Ascending aorta (tissue), 2 donors: ENCODE data around the gene NR2F6. TPM values are rescaled to one million over a fixed set of nuclear protein-coding genes. Genes with fewer than 3 reads are reported as not detected.

Experiments
- DNase-seq, 2 donors: peaks; one replicate each; pipeline ENCODE4 v3.0.0-alpha.2; 2019; ENCODE audit warnings: low spot score in 2 of 2
- H3K27ac ChIP-seq, 2 donors: fragments of 200-600 bp; sonication (generic); one replicate each; pipeline ENCODE4 v1.5.1; 2016 to 2017; ENCODE audit warnings: mild to moderate bottlenecking in 1 of 2
- H3K27me3 ChIP-seq: fragments of 200-600 bp; sonication (generic); one replicate; pipeline ENCODE4 v1.5.1; 2017
- H3K36me3 ChIP-seq, 2 donors: fragments of 200-600 bp; sonication (generic); one replicate each; pipeline ENCODE4 v1.5.1; 2016
- H3K4me1 ChIP-seq, 2 donors: fragments of 200-600 bp; sonication (generic); one replicate each; pipeline ENCODE4 v1.5.1; 2016 to 2017; ENCODE audit warnings: mild to moderate bottlenecking in 1 of 2
- H3K4me3 ChIP-seq, 2 donors: fragments of 200-600 bp; sonication (generic); one replicate each; pipeline ENCODE4 v1.5.1; 2016 to 2017; ENCODE audit warnings: mild to moderate bottlenecking in 1 of 2
- H3K9me3 ChIP-seq, 2 donors: fragments of 200-600 bp; sonication (generic); one replicate each; pipeline ENCODE4 v1.5.1; 2016
- intact Hi-C: fragments of 100-400 bp; cut with DNase I; formaldehyde crosslinking; loops from one replicate; pipeline ENCODE4 v1.15.1; 2023
- total RNA-seq: library from RNA; depleted of rRNA; stranded (reverse); fragments of >200 nt; gene quantifications from one replicate; pipeline ENCODE4 v1.1.0, GENCODE V29; 2016
- TF ChIP-seq, protein P1 (sequence below), 3 experiments: fragments of 200-600 bp in 2 of 3; fragments of 450-650 bp in 1 of 3; sonication (generic) in 2 of 3; IDR thresholded peaks; one replicate each; pipeline ENCODE4 v1.5.1; 2016 to 2019; ENCODE audit warnings: antibody characterized with exemption in 3 of 3, mild to moderate bottlenecking in 1 of 3, moderate library complexity in 1 of 3

The NR2F6 gene
- total RNA-seq, 1 donor from 2014 or later: 181 TPM

DNA sequence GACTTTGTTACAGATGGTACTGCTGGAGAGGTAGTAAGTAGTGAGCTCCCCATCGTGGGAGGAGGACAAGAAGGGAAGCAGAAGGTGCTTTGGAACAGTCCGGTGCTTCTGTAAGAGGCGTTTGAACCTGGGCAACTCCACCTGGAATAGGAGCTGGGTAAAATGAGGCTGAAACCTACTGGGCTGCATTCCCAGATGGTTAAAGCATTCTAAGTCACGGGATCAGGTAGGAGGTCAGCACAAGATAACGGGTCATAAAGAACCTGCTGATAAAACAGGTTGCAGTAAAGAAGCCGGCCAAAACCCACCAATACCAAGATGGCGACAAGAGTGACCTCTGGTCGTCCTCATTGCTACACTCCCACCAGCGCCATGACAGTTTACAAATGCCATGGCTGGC, 41.0 kb upstream of the NR2F6 start:
- DNase-seq: no peak
- no peaks in the 10 kb centered on the region for H3K36me3 ChIP-seq
- no peaks in the 10 kb centered on the region for H3K9me3 ChIP-seq
- intact Hi-C loops: no loop called here
- H3K27me3 ChIP-seq: peaks cover 3% of the 10 kb centered on the region
- H3K4me3 ChIP-seq: no peak overlapping the region
- TF ChIP-seq, protein P1, sequence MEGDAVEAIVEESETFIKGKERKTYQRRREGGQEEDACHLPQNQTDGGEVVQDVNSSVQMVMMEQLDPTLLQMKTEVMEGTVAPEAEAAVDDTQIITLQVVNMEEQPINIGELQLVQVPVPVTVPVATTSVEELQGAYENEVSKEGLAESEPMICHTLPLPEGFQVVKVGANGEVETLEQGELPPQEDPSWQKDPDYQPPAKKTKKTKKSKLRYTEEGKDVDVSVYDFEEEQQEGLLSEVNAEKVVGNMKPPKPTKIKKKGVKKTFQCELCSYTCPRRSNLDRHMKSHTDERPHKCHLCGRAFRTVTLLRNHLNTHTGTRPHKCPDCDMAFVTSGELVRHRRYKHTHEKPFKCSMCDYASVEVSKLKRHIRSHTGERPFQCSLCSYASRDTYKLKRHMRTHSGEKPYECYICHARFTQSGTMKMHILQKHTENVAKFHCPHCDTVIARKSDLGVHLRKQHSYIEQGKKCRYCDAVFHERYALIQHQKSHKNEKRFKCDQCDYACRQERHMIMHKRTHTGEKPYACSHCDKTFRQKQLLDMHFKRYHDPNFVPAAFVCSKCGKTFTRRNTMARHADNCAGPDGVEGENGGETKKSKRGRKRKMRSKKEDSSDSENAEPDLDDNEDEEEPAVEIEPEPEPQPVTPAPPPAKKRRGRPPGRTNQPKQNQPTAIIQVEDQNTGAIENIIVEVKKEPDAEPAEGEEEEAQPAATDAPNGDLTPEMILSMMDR (IDR thresholded peaks at IDR 0.05): no peak
- H3K27ac ChIP-seq: no peak overlapping the region
- peaks cover 5 to 8% of the 10 kb centered on the region in 2 donors for H3K4me1 ChIP-seq

DNA sequence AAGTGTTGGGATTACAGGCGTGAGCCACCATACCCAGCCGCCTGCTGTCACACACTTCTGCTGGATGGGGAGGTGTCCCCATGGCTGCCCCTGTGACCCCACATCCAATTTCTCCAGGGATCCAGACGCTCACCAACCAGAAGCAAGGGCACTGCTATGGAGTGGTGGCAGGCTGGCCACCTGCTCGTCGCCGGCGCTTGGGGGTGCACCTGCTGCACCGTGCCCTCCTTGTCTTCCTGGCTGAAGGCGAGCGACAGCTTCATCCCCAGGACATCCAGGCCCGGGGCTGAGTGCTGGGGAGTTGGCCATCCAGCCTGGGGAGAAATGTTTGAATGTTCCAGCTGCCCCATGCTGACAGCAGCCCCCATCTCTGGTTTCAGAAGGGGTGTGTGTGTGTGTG, 40.5 kb upstream of the NR2F6 start:
- peaks cover 7 to 11% of the 10 kb centered on the region in 2 donors for H3K4me1 ChIP-seq
- no peaks in the 10 kb centered on the region for H3K9me3 ChIP-seq
- no peak overlapping the region for H3K4me3 ChIP-seq
- TF ChIP-seq, protein P1 (IDR thresholded peaks at IDR 0.05): no peak
- no peak for DNase-seq
- H3K27ac ChIP-seq: no peak overlapping the region
- H3K27me3 ChIP-seq: peaks cover 8% of the 10 kb centered on the region
- intact Hi-C loops: no loop called here
- no peaks in the 10 kb centered on the region for H3K36me3 ChIP-seq

DNA sequence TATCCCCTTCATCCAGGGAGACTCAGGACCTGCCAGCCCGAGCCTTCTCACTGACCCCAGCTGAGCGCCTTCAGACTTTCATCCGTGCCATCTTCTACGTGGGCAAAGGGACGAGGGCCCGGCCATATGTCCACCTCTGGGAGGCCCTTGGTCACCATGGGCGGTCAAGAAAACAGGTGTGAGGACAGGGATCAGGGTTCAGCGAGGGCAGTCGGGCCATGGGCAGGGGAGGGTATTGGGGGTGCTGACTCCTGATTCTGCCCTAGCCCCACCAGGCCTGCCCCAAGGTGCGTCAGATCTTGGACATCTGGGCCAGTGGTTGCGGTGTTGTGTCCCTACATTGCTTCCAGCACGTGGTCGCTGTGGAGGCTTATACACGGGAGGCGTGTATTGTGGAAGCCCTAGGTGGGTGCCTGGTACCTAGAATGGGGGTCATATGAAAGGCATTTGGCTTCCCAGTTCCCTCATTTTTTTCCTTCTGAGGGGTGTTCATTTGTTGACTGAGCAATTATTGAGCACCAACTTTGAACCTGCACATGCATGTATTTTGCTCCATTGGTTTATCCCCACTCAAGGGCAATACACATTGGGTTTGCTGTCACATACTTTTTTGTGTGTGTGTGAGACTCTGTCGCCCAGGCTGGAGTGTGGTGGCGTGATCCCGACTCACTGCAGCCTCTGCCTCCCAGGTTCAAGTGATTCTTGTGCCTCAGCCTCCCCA, 39.9 kb upstream of the NR2F6 start:
- Histone ChIP-seq H3K36me3 (no peaks in the 10 kb centered on the region), H3K4me1 (peaks cover 7 to 11% of the 10 kb centered on the region in 2 donors), H3K27me3 (peaks cover 8% of the 10 kb centered on the region), H3K27ac (no peak overlapping the region), H3K9me3 (no peaks in the 10 kb centered on the region), H3K4me3 (no peak overlapping the region)
- DNase-seq: no peak
- TF ChIP-seq, protein P1 (IDR thresholded peaks at IDR 0.05): no peak
- intact Hi-C loops: no loop called here

DNA sequence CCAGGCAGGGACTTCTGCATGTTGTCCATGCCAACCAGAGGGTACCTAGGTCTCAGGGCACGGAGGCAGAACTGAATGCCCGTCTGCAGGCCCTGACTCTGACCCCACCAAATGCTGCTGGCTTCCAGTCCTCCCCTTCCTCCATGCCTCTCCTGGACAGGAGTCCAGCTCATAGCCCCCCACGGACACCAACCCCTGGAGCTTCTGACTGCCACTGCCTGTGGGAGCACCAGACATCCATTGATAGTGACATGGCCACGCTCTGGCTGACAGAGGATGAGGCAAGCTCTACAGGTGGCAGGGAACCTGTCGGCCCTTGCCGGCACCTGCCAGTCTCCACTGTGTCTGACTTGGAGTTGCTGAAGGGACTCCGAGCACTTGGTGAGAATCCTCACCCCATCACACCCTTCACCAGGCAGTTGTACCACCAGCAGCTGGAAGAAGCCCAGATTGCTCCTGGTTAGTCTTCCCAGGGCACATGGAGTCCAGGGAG, 37.8 kb upstream of the NR2F6 start:
- Histone ChIP-seq H3K4me3 (no peak overlapping the region), H3K9me3 (no peaks in the 10 kb centered on the region), H3K4me1 (peaks cover 7 to 11% of the 10 kb centered on the region in 2 donors), H3K27ac (no peak overlapping the region), H3K27me3 (peaks cover 8% of the 10 kb centered on the region), H3K36me3 (peaks cover 4 to 9% of the 10 kb centered on the region in 2 donors)
- intact Hi-C loops: loop anchor here (2.0 kb wide), 1 partner anchor 23 kb away; no protein-coding TSS in a partner anchor
- TF ChIP-seq, protein P1 (IDR thresholded peaks at IDR 0.05): no peak
- no peak for DNase-seq

DNA sequence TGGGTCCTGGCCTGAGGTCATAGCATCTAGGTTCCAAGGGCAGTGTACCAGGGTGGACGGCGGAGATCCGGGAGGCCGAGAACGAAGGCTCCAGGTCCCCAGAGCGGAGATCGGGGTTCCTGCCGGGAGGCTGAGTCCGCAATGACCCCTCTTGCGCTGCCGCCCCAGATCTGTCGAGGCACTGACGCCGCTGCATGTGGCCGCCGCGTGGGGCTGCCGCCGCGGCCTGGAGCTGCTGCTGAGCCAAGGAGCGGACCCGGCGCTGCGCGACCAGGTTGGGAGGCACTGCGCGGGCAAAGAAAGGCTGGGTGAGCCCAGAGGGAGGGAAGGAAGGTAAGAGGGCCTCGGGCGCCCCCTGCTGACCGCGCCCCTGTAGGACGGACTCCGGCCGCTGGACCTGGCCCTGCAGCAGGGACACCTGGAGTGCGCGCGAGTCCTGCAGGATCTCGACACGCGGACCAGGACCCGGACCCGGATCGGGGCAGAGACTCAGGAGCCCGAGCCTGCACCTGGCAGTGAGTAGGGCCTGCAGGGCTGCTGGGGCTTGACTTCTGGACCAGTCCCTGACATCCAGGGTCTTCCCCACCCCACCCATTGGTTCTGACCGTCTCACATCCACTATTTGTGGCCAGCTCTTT, 36.9 kb upstream of the NR2F6 start:
- Histone ChIP-seq H3K4me1 (peaks cover 7 to 11% of the 10 kb centered on the region in 2 donors), H3K27me3 (peaks cover 8% of the 10 kb centered on the region), H3K9me3 (no peaks in the 10 kb centered on the region), H3K4me3 (peak overlapping the region; percentile 27 to 56), H3K36me3 (peaks cover 7 to 17% of the 10 kb centered on the region in 2 donors), H3K27ac (no peak overlapping the region)
- peak in 1 of 2 donors; percentile 87 for DNase-seq
- TF ChIP-seq, protein P1 (IDR thresholded peaks at IDR 0.05): peak; percentile 92 to 94 (median 94)
- intact Hi-C loops: loop anchor here (1.0 to 2.0 kb wide), 3 partner anchors 22 to 215 kb away; no protein-coding TSS in a partner anchor
